GM19395 (cell line): Measurements from ENCODE around the gene TTN.

Experiments used
- ATAC-seq: cut with Tn5 transposase; IDR thresholded peaks from one replicate; pipeline ENCODE4 v1.9.1; 2021; ENCODE audit warnings: mild to moderate bottlenecking, moderate library complexity; ENCODE audit not compliant: unreplicated experiment

The TTN gene

GRCh38 chr2:178506101-178506500 lies 301.1 kb downstream of the TTN start:
- ATAC-seq, result no peak

- ATAC-seq, result no peak
These were observed 304.5 kb downstream of the TTN start for GRCh38 chr2:178502751-178503150.

- no peak for ATAC-seq
These were observed 307.6 kb downstream of the TTN start for GRCh38 chr2:178499640-178500039.

DNA sequence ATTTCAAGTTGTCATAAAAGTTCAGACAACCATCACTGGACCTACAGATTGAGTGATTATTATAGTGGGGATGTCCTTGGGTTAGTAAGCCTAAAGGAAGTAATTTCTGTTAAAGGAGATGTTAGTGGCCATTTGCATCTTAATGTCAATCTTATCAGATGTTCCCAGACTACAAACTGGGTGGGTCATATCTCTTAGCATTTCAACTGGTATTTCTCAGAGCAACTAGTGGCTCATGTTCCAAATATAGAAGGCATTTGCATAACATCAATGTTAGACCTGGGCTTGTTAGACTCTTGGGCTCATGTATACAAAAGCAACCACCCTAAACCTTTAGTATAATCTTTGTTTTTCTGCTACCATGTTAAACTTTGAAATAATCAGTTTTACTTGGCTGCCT lies 309.1 kb downstream of the TTN start:
- ATAC-seq, result peak; percentile 70

DNA sequence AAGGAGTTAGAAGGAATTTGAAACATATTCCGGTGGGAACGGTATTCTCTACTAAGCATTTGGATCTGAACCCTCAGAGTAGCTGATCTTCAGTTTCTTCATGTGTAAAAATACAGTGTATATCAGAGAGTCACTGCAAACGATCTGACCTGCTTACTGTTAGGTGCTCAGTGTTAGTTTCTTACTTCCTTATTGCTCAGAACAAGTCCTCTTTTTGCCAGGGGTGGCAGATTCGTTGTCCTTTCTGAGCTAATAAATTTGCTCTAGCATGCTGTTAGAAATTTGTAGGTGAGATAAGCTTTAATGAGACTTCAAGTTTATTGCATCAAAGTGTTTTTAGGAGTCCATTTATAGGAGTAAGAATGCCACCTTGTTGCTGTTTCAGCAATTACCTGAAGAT lies 311.2 kb downstream of the TTN start:
- ATAC-seq, result no peak

- no peak for ATAC-seq
These were observed 315.6 kb downstream of the TTN start for GRCh38 chr2:178491612-178492011.

- no peak for ATAC-seq
These were observed 321.9 kb downstream of the TTN start for GRCh38 chr2:178485356-178485755.

DNA sequence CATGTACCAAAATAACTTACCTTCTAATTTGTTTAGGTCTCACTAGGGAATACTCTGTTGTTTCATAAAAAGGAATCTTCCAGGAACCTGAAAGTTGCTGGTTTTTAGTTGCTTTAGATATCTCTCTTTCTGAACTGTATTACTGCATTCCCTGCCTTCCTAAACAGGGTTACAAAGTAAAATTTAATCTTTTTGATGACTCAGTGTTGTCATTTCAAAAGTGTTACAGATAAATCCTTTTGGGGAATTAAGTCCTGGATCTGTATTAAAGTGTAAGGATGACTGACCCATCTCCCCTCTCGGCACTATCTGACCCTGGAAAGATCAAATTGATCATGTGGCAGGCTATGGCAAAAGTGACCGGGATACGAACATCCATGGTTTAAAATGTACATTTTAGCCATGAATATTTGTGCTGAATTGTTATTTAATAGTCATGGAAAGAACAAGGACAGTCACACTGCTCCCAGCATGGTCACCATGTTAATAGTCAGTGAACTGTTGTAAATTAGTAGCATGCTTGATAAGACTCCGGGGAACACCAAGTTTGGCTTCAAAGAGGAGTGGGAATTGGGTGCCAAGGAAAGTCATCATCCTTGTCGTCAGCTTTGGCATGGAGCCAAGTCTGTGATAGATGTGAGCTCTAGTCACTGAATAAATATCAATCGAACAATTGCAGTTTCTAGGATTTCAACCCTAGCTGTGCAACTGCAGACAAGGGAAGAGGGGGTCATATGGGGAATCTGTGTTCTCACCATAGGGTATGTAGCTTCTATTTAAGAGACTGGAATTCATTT lies 322.8 kb downstream of the TTN start:
- no peak for ATAC-seq

DNA sequence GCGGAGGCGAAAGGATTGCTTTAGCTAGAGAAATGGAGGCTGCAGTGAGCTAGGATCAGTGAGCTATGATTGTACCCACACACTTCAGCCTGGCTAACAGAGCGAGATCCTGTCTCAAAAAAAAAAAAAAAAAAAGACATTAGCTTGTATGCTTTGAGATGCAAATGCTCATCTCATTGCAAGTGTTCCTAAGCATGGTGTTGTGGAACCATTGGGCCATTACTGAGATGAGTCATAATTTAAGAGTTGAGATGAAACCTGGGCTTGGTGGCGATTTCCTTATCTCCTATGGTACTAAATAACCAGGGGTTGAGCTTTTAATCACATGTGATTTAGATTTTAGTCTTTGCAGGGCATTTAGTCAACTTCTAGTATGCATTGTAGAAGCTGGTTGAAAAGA lies 324.8 kb downstream of the TTN start:
- ATAC-seq, result peak; percentile 44

- ATAC-seq, result peak; percentile 59
These were observed 326.7 kb downstream of the TTN start, which contains the start of gene PLEKHA3 for GRCh38 chr2:178480227-178481181. Gene PLEKHA3, plus strand, starts transcription at chr2:178480457. Its CDS starts 413 bp downstream, at chr2:178480870.

DNA sequence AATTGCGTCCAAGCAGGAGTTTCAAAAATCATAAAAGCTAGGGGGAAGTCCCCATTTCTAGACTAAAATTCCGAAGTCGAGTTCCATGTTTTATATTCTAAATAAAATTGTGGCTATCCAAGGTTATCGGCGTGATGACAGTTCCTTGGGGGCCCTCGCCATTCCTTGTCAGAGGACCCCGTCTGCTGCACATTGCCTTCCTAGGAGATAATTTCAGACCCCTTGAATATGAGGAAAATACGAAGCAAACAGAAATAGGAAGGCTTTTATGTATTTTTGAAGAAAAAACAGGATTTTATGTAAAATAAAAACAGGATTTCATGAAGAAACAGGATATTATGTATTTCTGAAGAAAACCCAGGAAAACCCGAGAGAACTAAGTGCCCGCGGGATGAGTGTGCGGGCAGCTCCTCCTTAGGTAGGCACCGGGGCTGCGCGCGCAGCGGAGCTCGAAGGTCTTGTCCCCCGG lies 327.4 kb downstream of the TTN start:
- ATAC-seq, result no peak

DNA sequence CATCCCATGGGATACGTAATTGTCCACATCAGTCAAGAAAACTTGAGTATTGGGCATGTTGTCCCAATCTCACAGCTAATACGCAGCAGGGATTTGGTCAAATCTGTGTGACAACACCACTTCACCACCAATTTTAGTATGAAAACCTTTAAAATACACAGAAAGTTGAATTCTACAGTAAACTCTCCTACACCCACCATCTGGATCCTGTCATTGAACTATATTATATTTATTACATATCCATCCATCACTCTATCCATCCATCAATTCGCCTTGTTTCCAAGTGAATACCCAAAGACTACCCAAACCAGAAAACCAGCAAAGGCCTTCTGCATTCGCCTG lies 328.0 kb downstream of the TTN start:
- no peak for ATAC-seq

GRCh38 chr2:178478439-178479274 lies 328.6 kb downstream of the TTN start, which contains the start of gene FKBP7:
Gene FKBP7, minus strand, starts transcription at chr2:178478600. Its CDS starts 101 bp downstream, at chr2:178478499.
- peak; percentile 52 for ATAC-seq

DNA sequence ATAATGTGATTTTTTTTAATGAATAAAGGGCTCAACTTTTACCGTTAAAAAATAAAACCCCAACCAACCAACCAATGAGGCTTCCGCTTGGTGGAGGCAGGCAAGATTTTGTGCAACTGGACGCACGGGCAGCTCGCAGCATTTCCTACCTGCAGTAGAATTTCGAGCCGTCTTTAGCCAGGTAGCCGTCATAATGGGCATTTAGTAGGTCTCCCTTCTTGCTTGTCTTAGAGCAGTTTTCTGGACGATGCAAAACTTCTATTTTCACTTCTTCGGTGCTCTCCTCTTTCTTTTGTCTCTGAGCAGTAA lies 329.1 kb downstream of the TTN start:
- peak; percentile 7 for ATAC-seq

DNA sequence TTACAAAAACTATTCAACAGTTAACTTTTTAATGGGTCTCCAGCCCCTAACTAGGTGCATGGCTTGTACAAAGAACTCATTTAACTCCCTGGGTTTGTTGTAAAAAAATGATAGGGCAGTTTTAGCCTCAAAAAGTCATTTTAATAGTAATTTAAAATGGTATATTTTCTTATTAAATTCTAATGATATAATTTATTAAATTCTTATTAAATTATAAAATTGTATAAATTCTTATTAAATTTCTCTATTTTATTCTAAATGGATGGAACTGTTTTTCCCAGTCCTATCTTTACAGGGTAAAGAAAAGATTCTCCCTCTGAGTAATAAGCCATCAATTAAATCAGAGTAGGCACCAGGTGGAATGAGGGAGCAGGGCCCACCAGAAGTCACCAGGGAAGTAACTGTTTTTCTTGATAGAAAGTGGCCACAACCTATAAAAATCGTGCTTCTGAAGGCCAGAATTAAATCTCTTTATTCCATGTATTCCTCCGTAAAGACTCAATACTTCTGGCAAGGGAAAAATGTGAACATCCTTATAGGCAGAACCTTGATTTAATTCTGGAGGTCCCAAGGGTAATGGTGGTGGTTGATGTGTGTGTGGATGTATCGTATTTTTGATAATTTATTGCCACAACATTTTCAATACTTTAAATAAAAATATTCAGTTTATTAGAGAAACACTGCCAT lies 329.6 kb downstream of the TTN start:
- ATAC-seq, result no peak

DNA sequence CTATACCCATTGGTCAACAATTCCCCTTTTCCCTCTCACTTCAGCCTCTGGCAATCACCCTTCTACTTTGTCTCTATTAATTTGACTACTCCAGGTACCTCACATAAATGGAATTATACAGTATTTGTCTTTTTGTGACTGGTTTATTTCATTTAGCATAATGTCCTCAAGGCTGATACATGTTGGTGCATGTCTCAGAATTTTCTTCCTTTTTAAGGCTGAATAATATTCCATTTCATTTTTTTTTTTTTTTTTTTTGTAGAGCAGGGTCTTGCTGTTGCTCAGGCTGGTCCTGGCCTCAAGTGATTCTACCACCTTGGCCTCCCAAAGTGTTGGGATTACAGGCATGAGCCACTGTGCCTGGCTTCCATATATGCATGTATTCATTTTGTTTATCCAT lies 330.7 kb downstream of the TTN start:
- no peak for ATAC-seq
